A549 (cell line): ENCODE measurements around the gene ELAC2.

ENCODE experiments used
- EP300 ChIP-seq, 2 experiments: fragments of >200 bp; sonication (Bioruptor Twin); formaldehyde crosslinking; IDR thresholded peaks; 2 replicates in 1 of 2; 3 replicates in 1 of 2; pipeline ENCODE4 v1.6.1; 2016 to 2017
- MAFK ChIP-seq: fragments of 450-650 bp; IDR thresholded peaks from 2 replicates; pipeline ENCODE4 v1.6.1; 2014; ENCODE audit not compliant: partially characterized antibody
- POLR2A ChIP-seq: IDR thresholded peaks from 2 replicates; pipeline ENCODE4 v1.6.1; 2012; ENCODE audit warnings: mild to moderate bottlenecking, low read length
- TF ChIP-seq, protein P1 (sequence below): fragments of >200 bp; sonication (Bioruptor Twin); formaldehyde crosslinking; IDR thresholded peaks from 3 replicates; pipeline ENCODE4 v1.5.1; 2016

DNA sequence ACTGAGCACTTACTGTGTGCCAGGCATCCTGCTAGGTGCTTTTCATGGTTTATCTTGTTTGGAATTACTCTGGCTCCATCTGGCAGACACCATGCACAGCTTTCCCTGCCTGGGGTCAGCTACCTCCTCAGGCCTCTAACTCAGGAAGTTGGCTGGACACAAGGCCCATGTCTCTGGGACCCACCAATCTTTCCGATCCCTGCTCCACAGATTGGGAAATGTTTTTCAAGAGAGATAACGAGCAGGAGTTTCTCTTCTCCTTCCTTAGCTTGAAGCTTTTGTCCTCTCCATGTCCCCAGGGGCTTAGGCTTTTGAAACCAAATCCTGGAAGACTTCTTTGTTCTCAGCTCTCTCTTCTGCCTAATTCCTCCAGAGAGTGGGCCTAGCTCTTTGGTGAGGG is 11.5 kb upstream of the ELAC2 start:
- TF ChIP-seq POLR2A: no peak
- no peak for TF ChIP-seq MAFK
- TF ChIP-seq, protein P1, sequence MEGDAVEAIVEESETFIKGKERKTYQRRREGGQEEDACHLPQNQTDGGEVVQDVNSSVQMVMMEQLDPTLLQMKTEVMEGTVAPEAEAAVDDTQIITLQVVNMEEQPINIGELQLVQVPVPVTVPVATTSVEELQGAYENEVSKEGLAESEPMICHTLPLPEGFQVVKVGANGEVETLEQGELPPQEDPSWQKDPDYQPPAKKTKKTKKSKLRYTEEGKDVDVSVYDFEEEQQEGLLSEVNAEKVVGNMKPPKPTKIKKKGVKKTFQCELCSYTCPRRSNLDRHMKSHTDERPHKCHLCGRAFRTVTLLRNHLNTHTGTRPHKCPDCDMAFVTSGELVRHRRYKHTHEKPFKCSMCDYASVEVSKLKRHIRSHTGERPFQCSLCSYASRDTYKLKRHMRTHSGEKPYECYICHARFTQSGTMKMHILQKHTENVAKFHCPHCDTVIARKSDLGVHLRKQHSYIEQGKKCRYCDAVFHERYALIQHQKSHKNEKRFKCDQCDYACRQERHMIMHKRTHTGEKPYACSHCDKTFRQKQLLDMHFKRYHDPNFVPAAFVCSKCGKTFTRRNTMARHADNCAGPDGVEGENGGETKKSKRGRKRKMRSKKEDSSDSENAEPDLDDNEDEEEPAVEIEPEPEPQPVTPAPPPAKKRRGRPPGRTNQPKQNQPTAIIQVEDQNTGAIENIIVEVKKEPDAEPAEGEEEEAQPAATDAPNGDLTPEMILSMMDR: no peak
- TF ChIP-seq EP300 (IDR thresholded peaks at IDR 0.05): no peak
